Activated naive CD4-positive, alpha-beta T cell treated with anti-CD3 and anti-CD28 coated beads, Interleukin-2, amount 50 U/mL, for 16 hours (primary cell): ENCODE data around the gene FHIT.

Experiments
- DNase-seq: peaks from one replicate; pipeline ENCODE4 v3.0.0-alpha.2; 2020

Gene FHIT

DNA sequence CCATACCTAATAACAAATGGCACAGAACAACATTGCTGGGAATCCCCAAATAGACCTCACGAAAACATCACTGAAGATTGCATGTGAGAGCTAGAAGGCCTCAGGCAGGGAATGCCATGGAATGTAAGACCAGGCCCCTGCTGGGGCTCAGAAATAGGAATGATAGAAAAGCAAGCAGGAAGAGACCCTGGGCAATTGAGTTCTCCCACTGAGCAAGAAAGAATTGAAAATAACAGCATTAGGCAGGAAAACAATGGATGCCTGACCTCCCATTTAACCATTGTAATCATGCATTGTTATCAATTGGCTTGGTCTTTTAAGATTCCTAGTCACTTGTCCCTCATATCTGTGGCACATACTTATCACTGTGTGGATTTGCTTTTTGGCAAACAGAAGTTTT lies 581.6 kb downstream of the FHIT start:
- no peak for DNase-seq

DNA sequence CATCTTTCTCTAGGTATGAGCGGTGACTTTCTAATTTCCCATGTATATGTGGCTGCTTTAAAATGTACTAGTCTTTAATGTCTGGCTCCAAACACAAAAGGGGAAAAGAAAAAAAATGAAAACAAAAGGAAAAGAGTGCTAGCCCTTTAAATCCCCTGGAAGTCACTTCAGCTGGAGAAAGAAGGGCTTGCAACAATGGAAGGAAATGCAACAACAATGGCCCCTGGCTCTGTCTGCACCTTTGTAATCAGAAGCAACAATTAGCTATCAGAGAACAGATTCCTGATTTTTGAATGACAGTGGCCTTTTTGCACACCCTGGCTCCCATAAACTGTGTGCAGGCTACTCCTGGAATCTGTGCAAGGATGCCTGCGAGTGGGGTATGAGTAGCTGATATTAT lies 591.2 kb downstream of the FHIT start:
- DNase-seq = no peak

DNA sequence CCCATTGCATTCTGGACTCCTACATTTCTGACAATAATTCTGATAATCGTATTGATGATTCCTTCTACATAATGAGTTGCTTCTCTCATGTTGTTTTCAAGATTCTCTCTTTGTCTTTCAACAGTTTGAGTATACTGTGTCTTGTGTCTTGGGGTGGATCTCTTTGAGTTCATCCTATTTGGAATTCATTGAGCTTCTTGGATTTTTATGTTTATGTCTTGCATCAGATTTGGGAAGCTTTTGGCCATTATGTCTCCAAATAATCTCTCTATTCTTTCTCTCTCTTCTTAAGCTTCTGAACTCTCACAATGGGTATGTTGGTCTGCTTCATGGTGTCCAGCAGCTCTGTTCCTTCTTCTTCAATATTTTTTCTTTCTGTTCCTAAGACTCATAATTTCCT lies 592.2 kb downstream of the FHIT start:
- no peak for DNase-seq

DNA sequence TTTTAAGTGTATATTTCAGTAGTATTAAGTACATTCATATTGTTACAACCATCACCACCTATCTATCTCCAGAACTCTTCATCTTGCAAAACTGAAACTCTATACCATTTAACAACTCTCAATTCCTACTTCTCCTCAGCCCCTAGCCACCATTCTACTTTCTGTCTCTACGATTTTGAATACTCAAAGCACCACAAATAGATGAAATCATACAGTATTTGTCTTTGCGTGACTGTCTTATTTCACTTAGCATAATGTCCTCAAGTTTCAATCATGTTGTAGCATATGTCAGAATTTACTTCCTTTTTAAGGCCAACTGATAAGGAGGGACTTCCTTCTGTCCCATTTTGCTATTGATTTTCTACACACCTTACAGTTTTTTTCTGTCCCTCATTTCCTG lies 593.3 kb downstream of the FHIT start:
- DNase-seq = no peak

DNA sequence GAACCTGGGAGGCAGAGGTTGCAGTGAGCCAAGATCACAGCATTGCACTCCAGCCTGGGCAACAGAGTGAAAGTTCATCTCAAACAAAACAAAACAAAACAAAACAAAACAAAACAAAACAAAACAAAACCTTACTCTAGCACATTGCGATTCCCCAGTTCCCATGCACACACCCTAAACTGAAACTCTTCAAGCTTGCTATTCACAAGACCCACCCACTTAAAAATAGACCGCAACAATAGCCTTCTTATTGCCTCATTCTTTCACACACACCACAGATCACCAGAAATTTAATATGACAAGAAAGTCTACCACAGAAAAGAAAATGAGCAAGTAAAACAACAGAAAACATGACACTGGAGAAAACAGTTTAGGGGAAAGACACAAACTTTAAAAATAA lies 598.4 kb downstream of the FHIT start:
- no peak for DNase-seq

DNA sequence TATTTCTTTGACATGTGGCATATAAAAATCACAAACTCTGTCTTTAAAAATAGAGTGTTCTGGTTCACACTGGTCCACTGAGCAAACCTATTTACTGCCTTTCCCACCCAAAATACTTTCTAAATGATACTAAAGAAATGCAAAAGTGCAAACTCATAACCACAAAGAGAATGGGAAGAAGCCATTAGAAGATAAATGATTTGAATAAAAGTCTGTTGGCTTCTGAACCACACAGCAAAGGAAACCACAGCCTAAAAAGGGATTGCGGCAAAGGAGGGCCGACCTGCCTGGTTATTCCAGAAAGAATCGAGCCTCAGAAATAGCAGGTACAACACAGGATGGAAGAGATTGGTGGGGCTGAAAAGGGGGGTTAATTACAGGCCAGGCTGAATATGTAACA lies 599.5 kb downstream of the FHIT start:
- no peak for DNase-seq

DNA sequence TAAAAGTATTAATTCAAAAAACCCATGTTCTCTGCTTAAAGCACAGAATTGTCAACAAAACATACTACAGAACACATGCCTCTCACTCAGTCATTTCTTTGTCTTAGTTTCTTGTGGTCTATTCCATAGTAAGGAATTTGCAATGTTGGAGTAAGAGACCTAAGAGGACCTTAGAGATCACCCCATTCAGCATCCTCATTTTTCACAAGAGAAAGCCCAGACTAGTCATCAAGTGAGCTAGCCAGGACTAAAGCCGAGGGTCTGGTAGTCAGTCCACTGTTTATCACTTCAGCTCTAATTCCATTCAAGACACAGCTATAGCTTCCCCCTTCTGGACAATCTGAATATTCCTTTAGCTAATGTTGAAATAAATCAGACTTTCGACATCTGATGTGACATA lies 601.1 kb downstream of the FHIT start:
- DNase-seq = no peak

DNA sequence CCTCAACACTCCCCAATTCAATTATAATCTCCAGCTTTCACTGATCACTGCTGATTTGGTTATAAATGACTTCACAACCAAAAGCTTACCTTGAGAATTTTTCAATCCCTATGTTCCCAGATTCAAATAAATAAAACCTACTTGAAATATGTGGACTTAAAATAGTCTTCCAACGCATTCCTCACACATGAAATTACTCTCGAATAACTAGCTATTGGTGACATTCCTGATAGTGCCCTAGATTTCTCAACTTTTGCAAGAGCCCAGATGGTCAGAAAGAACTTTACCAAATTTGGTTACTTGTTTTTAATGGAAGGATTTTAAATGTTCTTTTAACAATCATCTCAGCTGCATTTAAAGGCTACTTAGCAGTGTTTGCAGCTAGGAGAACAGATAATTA lies 605.5 kb downstream of the FHIT start:
- DNase-seq = no peak

DNA sequence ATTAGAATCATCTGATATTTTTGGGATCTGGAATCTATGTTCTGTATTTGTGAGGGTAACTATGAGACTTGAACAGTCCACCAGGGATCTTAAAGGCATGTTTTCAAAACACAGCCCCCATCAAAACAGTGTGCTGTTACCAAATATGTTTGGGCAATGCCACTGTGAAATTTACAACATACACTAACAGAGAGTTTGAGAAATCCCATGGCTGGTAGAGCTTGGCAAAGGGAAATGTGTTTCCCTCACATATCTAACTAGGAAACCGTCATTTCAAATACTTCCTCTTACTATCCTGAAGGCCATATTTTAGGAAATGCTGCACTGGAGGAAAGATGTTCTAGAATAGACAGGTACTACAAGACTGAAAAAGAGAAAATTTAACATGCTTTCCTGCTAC lies 607.4 kb downstream of the FHIT start:
- no peak for DNase-seq

DNA sequence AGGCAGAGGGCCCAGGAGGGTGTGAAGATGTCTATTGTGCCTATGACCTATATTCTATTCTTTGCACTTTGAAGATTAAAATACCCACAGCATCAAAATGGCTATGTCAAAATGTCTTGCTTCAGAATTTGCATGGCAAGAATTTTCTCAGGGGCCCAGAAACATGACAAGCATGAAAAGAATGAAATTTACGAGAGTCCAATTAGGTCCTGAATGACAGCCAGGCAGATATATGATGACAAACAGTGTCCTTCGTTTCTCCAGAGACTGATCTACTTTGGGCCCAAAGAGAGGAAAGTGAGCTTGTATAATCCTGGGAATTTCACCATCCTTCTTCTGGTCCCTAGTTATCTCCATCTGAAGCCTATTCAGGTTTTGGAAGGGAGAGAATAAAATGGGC lies 609.9 kb downstream of the FHIT start:
- no peak for DNase-seq

DNA sequence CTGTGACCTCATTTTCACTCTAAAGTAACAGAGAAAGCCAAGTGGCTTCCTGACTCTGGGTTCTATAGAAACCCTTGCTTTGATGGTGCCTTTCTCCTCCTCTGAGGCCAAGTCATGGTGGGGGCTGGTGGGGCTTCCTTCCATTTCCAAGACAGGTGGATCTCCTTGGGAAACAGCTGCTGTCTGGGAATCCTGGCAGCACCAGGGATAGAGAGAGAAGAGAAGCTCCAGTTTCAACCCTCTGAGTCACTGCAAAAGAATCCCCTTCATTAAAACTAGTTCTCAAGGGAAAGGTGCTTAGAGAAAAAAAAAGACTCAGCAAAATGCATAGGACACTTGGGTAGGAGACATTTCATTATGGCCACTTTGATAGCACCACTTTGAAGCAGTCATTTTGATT lies 614.4 kb downstream of the FHIT start:
- no peak for DNase-seq

DNA sequence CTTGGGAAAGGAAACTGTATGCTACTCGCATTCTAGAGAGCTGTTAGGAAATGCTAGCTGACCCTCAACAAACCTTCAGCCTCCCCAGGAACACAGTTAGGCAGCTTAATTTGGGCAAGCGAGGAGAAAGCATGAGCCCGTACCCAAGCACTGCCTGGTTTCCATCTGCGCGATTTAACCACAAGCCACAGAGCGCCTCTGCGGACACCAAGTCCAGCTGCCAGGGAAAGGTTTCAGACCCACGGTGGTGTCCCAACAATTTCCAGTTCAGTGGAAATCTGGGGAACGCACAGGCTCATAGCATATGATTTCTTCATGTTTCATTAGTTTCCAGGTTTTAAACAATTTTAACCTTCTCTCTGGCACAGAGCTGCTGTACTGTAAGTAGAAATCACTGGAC lies 617.6 kb downstream of the FHIT start:
- DNase-seq = no peak

DNA sequence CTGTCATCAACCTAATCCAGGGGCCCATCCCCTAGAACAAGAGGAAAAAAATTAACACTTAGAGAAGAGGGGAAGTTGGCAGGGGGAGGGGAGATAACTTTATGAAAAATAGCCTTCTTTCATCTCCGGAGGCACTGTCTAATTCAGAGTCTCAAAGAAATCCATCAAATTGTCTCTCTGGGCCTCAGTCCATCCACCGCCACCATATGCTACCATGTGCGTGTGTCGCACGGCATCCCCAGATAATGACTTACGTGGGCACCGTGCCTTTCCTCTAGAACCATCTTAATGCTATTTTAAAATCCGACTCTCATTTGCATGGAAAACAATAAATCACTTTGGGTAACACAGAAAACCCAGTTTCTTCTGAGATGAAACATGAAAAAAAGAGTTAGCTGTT lies 619.7 kb downstream of the FHIT start:
- DNase-seq = no peak

DNA sequence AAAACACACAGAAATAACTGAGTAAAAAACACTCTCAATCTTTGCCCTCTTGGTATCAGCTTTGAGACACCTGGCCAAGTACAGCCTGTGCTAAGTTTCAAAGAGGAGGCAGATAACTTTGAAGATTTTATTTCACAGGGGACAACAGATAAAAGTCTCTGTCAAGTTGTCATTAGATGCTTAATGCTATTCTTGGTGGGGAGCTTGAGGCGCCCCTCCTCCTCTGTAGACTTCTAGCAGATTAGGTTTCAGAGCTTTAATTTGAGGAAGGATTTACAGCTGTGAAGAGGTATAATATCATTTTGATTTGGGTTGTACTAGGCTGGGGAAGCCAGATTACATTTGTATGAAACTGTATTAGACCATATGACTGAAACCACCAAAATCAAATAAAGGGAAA lies 620.3 kb downstream of the FHIT start:
- DNase-seq = no peak

DNA sequence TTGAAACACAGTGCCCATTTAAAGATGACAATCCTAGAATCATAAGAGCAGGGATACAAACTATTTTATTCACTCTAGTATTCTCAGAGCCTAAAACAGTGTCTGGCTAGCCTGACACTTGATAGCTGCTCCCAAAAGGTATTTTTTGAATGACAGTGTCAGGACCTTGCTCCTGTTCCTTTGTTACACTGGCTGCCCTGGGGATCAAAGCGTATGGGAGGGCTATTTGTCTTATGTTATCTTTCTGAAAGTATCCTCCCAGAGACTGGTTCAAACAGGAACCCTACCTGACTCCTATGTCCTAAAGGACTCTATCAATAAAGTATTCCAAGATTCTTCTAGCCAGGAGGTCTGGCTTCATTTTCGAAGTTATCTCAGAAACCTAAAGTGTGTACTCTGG lies 621.4 kb downstream of the FHIT start:
- DNase-seq = no peak

DNA sequence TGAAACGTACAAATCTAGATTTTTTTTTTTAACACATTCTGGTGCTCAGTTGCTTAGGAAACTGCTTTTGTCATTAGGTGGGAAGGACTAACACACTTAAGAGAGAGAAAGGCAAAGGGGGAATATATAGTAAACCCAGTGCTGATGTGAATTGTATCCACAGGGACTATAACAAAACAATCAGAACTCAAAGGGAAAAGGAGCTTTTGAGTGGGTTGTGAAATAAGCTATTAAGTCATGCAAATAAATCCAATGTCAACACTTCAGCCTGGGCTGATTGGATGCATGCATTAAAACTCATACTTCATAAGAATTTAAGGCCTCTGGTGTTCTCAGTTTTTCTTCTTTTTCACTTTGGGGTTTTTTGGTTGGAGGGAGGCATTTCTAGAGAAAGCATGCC lies 628.9 kb downstream of the FHIT start:
- no peak for DNase-seq

DNA sequence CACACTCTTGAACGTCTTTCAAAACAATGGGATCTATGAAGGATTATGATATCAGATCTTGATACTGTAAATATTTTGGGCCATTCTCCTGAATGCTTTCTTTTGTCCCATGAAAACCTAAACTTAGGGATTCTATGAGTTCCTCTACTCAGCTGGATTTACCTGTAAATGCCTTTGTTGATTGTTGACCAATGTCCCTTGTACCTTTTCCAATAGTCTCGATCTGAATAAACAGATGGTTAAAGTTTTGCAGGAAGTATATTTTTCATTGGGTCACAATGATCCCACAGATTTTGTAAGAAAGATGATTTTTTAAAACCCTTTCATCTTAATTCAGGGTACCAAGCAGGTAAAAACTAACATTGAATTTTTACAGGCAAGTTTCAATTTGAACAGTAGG lies 634.1 kb downstream of the FHIT start:
- DNase-seq = no peak

DNA sequence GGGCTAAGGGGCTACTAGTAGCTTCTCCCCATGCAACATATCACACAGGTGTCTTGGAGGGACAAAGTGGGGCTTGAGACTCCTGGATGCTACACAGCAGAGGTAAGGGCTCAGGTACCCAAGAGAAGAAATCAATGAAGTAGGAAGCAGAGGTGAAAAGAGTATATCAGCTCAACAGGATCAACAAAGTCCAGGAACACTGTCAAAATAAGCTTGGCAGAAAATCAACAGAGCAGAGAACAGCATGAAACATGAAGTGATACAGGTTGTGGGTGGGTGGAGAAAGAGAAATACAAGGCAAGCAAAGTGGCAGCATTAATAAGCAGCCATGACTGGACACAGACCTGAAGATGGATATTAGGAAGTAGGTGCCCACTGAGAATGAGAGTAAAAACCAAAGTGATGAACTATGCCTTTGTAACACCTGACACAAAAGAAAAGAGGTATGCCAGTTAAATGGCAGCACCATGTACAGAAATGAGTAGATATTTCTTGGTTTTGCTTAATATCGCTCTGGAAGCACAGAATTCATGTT lies 637.4 kb downstream of the FHIT start:
- no peak for DNase-seq

DNA sequence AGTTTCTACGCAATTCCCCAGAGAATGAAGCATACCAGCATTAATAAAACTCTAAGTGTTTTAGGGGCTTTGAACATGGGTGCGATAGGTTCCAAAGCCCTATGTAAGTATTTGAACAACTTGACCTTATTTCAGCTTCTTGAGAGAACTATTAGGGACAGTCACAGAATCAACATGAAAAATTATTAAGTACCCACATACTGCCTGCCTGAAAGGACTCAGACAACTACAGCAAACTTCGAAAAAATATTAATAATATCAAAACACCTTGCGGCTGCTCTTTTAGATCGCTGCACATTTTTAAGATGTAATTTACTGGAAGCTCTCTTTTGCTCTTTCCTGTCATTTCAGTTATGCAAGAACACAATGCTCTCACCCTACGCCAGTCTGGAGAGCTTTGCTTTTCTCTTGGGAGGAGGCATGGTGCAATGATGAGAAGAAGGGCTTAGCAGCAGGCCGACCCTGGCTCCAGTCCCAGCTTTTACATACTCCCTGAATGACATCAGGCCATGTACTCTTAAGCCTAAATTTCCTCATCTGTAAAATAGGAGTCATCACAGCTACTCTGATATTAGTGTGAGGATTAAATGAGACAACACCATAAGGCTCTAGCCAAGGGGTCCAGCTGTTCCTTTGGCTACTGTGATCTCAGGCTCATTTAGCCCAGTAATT lies 640.7 kb downstream of the FHIT start:
- DNase-seq = no peak

DNA sequence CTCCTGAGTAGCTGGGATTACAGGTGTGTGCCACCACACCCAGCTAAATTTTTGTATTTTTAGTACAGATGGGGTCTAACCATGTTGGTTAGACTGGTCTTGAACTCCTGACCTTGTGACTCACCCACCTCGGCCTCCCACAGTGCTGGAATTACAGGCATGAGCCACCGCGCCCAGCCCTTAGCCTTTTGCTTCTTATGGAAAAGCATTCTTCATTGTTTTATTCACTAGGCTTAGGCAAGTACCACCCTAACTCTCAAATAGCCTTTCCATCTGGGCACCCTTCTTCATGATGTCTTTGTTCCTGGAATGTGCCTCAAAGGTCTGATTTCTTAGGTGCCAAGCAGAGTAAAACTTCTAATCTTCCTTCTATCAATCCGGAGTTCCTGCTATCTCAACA lies 641.8 kb downstream of the FHIT start:
- DNase-seq = no peak

DNA sequence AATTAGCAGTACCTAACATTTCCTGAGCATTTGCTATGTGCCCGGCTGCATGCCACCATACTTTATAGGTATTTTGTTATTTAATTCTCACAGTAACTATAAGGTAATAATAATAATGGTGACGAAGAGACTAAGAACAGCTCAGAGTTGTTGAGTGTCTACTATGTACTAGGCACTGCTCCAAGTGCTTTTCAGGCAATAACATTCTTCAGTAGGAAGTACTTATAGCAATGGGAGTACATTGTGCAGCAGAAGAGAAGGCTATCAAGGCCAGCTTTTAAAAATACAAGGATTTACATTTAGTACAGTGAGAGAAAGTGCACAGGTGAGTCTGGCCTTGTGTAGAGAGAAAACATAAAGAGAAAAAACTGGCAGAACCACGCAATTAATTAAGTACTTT lies 647.4 kb downstream of the FHIT start:
- no peak for DNase-seq

DNA sequence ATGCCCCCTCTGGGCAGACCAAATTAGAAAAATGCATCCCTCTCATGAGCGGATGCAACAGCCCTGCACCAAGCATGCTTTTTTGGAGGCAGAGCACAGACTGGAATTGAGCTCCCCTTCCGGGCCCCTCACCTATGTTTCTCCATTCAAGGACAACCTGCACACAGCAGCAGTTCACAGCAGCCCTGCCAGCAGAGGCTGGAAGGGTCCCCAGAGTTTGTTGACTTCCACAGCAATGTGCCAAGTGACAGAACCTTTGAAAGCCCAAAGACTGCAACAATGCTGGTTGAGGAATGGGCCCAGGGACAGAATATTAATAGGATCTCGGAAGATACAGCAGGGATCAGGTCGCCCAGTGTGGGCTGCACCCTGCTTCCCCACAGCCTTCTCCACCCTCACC lies 650.4 kb downstream of the FHIT start:
- no peak for DNase-seq

DNA sequence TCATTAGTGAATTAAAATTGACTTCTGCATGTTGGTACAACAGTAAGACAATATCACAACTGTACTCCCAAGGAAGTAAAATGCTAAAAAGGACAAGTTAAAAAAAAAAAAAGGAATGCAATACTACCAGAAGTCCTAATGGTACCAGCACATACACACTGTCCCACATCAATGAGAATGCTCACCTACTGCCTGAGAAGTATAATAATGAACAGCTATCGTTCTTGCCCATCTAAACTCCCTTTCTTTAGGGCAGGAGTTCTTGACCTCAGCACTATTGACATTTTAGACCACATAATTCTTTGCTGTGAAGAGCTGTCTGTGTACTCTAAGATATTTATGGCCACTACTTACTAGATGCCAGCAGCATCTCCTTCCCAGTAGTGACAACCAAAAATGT lies 651.7 kb downstream of the FHIT start:
- DNase-seq = no peak

DNA sequence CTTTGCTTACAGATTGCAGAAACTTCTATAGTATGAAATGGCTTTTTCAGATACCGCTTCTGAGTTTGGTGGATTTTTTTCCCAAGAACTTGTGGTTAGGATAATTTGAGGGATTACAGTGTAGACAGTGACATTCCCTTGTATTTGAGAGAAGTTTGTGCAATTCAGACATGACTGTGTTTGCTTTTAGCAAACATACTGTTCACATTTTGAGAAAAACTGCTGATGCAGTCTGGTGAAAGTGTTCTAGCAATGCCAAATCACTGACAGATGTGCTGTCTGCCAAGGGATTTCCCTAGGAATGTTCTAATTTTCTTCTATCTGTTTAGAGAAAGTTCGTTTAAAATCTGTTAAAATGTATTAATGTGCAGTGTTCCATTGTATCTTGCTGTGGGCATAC lies 652.6 kb downstream of the FHIT start:
- no peak for DNase-seq

DNA sequence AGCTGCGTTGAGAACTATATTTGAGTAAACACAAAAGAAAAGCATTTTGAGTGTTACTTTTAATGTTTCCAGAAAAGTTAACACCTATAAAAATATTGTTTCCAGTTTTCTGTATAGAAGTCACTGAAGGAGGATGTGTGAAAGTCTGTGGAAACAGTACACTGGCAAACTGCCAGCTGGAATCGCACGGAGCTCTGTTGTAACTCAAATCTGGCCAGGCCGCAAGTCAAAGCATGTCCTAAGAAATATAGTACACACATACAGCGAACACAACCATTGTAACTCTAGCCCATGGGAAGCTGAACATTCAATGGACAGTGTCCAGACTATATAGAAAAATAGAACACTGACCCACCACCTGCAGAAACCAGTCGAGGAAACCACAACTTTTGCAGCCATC lies 657.2 kb downstream of the FHIT start:
- no peak for DNase-seq

DNA sequence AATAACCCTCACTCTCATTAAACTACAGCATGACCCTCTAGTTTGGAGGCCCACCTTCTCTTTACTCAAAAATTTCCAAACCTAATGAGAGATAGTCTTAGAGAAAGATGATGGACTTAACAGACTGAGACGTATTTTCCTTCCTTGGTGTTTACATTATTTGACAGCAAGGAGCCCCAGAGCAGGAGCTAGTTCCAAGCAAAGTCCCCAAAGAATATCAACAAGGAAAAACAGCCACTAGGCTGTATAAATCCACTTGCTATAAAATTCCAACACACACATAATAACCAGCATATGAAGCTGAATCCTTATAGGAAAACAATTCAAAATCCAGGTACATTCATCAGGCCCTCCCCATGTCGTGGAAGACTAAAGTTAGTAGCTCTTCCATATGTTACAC lies 660.0 kb downstream of the FHIT start:
- no peak for DNase-seq
